Astrocyte (in vitro differentiated cells and primary cell): ENCODE data around the gene UTY. TPM values are rescaled to one million over a fixed set of nuclear protein-coding genes. Genes with fewer than 3 reads are reported as not detected.

ENCODE experiments used
- DNase-seq: peaks from one replicate; pipeline ENCODE4 v3.0.0-alpha.2; 2010; ENCODE audit warnings: low read depth
- FAIRE-seq: peaks from 2 replicates; lab custom pipeline; 2011; peaks lifted over from hg19 to GRCh38; lab: Jason Lieb, UNC
- H2AFZ ChIP-seq: 2 replicates; pipeline ENCODE4 v1.6.0; 2012; ENCODE audit warnings: low read depth, low read length, inconsistent platforms
- H3K27ac ChIP-seq: 2 replicates; pipeline ENCODE4 v1.5.1; 2011; ENCODE audit warnings: low read depth, low read length, inconsistent platforms
- H3K27me3 ChIP-seq: 2 replicates; pipeline ENCODE4 v1.6.0; 2011; ENCODE audit warnings: low read length, inconsistent platforms; ENCODE audit not compliant: insufficient read depth
- H3K36me3 ChIP-seq: 2 replicates; pipeline ENCODE4 v1.5.1; 2011; ENCODE audit warnings: low read length, inconsistent platforms; ENCODE audit not compliant: insufficient read depth
- H3K4me1 ChIP-seq: 2 replicates; pipeline ENCODE4 v1.5.1; 2011; ENCODE audit warnings: low read length, inconsistent platforms; ENCODE audit not compliant: insufficient read depth
- H3K4me2 ChIP-seq: 2 replicates; pipeline ENCODE4 v1.6.0; 2012; ENCODE audit warnings: low read length, inconsistent platforms
- H3K4me3 ChIP-seq: 2 replicates; pipeline ENCODE4 v1.5.1; 2011; ENCODE audit warnings: low read depth, mild to moderate bottlenecking, low read length, inconsistent platforms; ENCODE audit not compliant: insufficient read depth
- H3K79me2 ChIP-seq: 2 replicates; pipeline ENCODE4 v1.6.0; 2012; ENCODE audit warnings: mild to moderate bottlenecking, low read length, inconsistent platforms; ENCODE audit not compliant: insufficient read depth
- H3K9ac ChIP-seq: 2 replicates; pipeline ENCODE4 v1.6.0; 2012; ENCODE audit warnings: mild to moderate bottlenecking, low read length, inconsistent platforms
- H3K9me3 ChIP-seq: 2 replicates; pipeline ENCODE4 v1.5.1; 2012; ENCODE audit warnings: low read depth, mild to moderate bottlenecking, low read length, inconsistent platforms; ENCODE audit not compliant: insufficient read depth
- H4K20me1 ChIP-seq: 2 replicates; pipeline ENCODE4 v1.6.0; 2012; ENCODE audit warnings: low read length, inconsistent platforms; ENCODE audit not compliant: insufficient read depth
- H3K27ac Mint-ChIP-seq: one replicate; pipeline ENCODE4 v1.8.0; 2021; ENCODE audit warnings: mild to moderate bottlenecking, mixed read lengths; ENCODE audit not compliant: unreplicated experiment
- H3K27me3 Mint-ChIP-seq: one replicate; pipeline ENCODE4 v1.8.0; 2021; ENCODE audit warnings: low read depth, mixed read lengths; ENCODE audit not compliant: unreplicated experiment
- H3K36me3 Mint-ChIP-seq: one replicate; pipeline ENCODE4 v1.8.0; 2021; ENCODE audit warnings: low read depth, mixed read lengths; ENCODE audit not compliant: unreplicated experiment
- H3K4me1 Mint-ChIP-seq: one replicate; pipeline ENCODE4 v1.8.0; 2021; ENCODE audit warnings: low read depth, mixed read lengths; ENCODE audit not compliant: unreplicated experiment
- H3K4me3 Mint-ChIP-seq: one replicate; pipeline ENCODE4 v1.8.0; 2021; ENCODE audit warnings: mild to moderate bottlenecking, moderate library complexity, mixed read lengths; ENCODE audit not compliant: unreplicated experiment
- H3K9me3 Mint-ChIP-seq: one replicate; pipeline ENCODE4 v1.8.0; 2021; ENCODE audit warnings: mild to moderate bottlenecking, mixed read lengths; ENCODE audit not compliant: unreplicated experiment
- CTCF ChIP-seq: IDR thresholded peaks from 2 replicates; pipeline ENCODE4 v1.5.1; 2011; ENCODE audit warnings: low read depth, mild to moderate bottlenecking, inconsistent platforms, low read length, moderate library complexity; ENCODE audit not compliant: insufficient read depth
- EZH2 ChIP-seq: IDR thresholded peaks from 2 replicates; pipeline ENCODE4 v1.6.1; 2012; ENCODE audit warnings: mild to moderate bottlenecking, low read length, inconsistent platforms; ENCODE audit not compliant: insufficient read depth
- total RNA-seq: library from RNA; stranded (reverse); gene quantifications from 2 replicates; pipeline ENCODE4 v1.2.1, GENCODE V29; 2021

Gene UTY
- total RNA-seq, 1 donor from 2014 or later, result 14.9 TPM

- DNase-seq, result no peak
- TF ChIP-seq EZH2, result no peak
- no peak for TF ChIP-seq CTCF
- Histone ChIP-seq H3K4me1 (no peaks in the 10 kb centered on the region), H2AFZ (no peak overlapping the region), H3K9ac (no peak overlapping the region), H3K27me3 (no peaks in the 10 kb centered on the region), H3K27ac (no peak overlapping the region), H3K4me3 (no peak overlapping the region), H3K9me3 (no peaks in the 10 kb centered on the region), H3K79me2 (no peaks in the 10 kb centered on the region), H3K36me3 (peaks cover 4% of the 10 kb centered on the region), H4K20me1 (no peaks in the 10 kb centered on the region), H3K4me2 (no peak overlapping the region)
- Mint-ChIP-seq H3K4me3 (no peak overlapping the region), H3K36me3 (no peaks in the 10 kb centered on the region), H3K4me1 (no peaks in the 10 kb centered on the region), H3K27ac (no peak overlapping the region), H3K27me3 (no peaks in the 10 kb centered on the region), H3K9me3 (no peaks in the 10 kb centered on the region)
- FAIRE-seq, result no peak
Measured at GRCh38 chrY:13300795-13301194, 179.0 kb downstream of the UTY start.

- Histone ChIP-seq H4K20me1 (no peaks in the 10 kb centered on the region), H3K79me2 (no peaks in the 10 kb centered on the region), H3K27ac (no peak overlapping the region), H2AFZ (no peak overlapping the region), H3K9me3 (no peaks in the 10 kb centered on the region), H3K4me2 (no peak overlapping the region), H3K9ac (no peak overlapping the region), H3K36me3 (peaks cover 6% of the 10 kb centered on the region), H3K4me3 (no peak overlapping the region), H3K4me1 (no peaks in the 10 kb centered on the region), H3K27me3 (no peaks in the 10 kb centered on the region)
- Mint-ChIP-seq H3K9me3 (no peaks in the 10 kb centered on the region), H3K4me1 (no peaks in the 10 kb centered on the region), H3K36me3 (no peaks in the 10 kb centered on the region), H3K27me3 (no peaks in the 10 kb centered on the region), H3K4me3 (no peak overlapping the region), H3K27ac (no peak overlapping the region)
- DNase-seq, result no peak
- no peak for TF ChIP-seq CTCF
- TF ChIP-seq EZH2, result no peak
- FAIRE-seq, result no peak
Measured at GRCh38 chrY:13299411-13299810, 180.4 kb downstream of the UTY start.

- no peak for TF ChIP-seq CTCF
- TF ChIP-seq EZH2, result no peak
- no peaks in the 10 kb centered on the region for H3K9me3 ChIP-seq
- no peak overlapping the region for H3K9ac ChIP-seq
- peaks cover 4% of the 10 kb centered on the region for H3K36me3 Mint-ChIP-seq
- peaks cover 2% of the 10 kb centered on the region for H3K36me3 ChIP-seq
- no peak overlapping the region for H3K27ac Mint-ChIP-seq
- no peaks in the 10 kb centered on the region for H3K27me3 Mint-ChIP-seq
- no peak overlapping the region for H3K4me3 ChIP-seq
- no peak for FAIRE-seq
- no peak overlapping the region for H3K27ac ChIP-seq
- no peaks in the 10 kb centered on the region for H3K4me1 Mint-ChIP-seq
- H3K9me3 Mint-ChIP-seq, result peaks cover under 1% of the 10 kb centered on the region
- H3K4me1 ChIP-seq, result no peaks in the 10 kb centered on the region
- H2AFZ ChIP-seq, result no peak overlapping the region
- H4K20me1 ChIP-seq, result no peaks in the 10 kb centered on the region
- no peaks in the 10 kb centered on the region for H3K79me2 ChIP-seq
- no peaks in the 10 kb centered on the region for H3K27me3 ChIP-seq
- DNase-seq, result no peak
- no peak overlapping the region for H3K4me3 Mint-ChIP-seq
- no peak overlapping the region for H3K4me2 ChIP-seq
Measured at GRCh38 chrY:13296176-13296890, 183.5 kb downstream of the UTY start.
